Osteocyte (in vitro differentiated cells): Measurements from ENCODE around the gene SMARCC2. TPM values are rescaled to one million over a fixed set of nuclear protein-coding genes. Genes with fewer than 3 reads are reported as not detected.

Experiments used
- DNase-seq: peaks from one replicate; pipeline ENCODE4 v3.0.0; 2021; ENCODE audit warnings: mixed read lengths; ENCODE audit not compliant: unreplicated experiment; ENCODE audit errors: extremely low spot score
- H3K27ac Mint-ChIP-seq: one replicate; pipeline ENCODE4 v1.8.0; 2021; ENCODE audit warnings: mild to moderate bottlenecking, mixed read lengths; ENCODE audit not compliant: unreplicated experiment
- H3K27me3 Mint-ChIP-seq: one replicate; pipeline ENCODE4 v1.8.0; 2021; ENCODE audit warnings: mixed read lengths; ENCODE audit not compliant: unreplicated experiment
- H3K36me3 Mint-ChIP-seq: one replicate; pipeline ENCODE4 v1.8.0; 2021; ENCODE audit warnings: mixed read lengths; ENCODE audit not compliant: unreplicated experiment
- H3K4me1 Mint-ChIP-seq: one replicate; pipeline ENCODE4 v1.8.0; 2021; ENCODE audit warnings: mixed read lengths; ENCODE audit not compliant: unreplicated experiment
- H3K4me3 Mint-ChIP-seq: one replicate; pipeline ENCODE4 v1.8.0; 2021; ENCODE audit warnings: mild to moderate bottlenecking, moderate library complexity, mixed read lengths; ENCODE audit not compliant: unreplicated experiment
- H3K9me3 Mint-ChIP-seq: one replicate; pipeline ENCODE4 v1.8.0; 2021; ENCODE audit warnings: mixed read lengths; ENCODE audit not compliant: unreplicated experiment
- CTCF ChIP-seq: fragments of 200-600 bp; sonication (generic); IDR thresholded peaks from 2 replicates; pipeline ENCODE4 v1.5.0; 2021; ENCODE audit warnings: antibody characterized with exemption, mild to moderate bottlenecking, moderate library complexity
- total RNA-seq: library from RNA; stranded (reverse); gene quantifications from 2 replicates; pipeline ENCODE4 v1.2.1, GENCODE V29; 2021

Gene SMARCC2
- total RNA-seq, 1 donor from 2014 or later = 128 TPM

GRCh38 chr12:56231184-56231582, 41.9 kb upstream of the SMARCC2 start:
- no peak for TF ChIP-seq CTCF
- Mint-ChIP-seq H3K27ac (no peak overlapping the region), H3K9me3 (no peaks in the 10 kb centered on the region)

GRCh38 chr12:56230432-56231183, 41.3 kb upstream of the SMARCC2 start:
- no peak for DNase-seq
- Mint-ChIP-seq H3K4me1 (peaks cover 3% of the 10 kb centered on the region), H3K27ac (no peak overlapping the region), H3K4me3 (no peak overlapping the region), H3K27me3 (no peaks in the 10 kb centered on the region), H3K36me3 (peaks cover 4% of the 10 kb centered on the region), H3K9me3 (no peaks in the 10 kb centered on the region)
- no peak for TF ChIP-seq CTCF

More at GRCh38 chr12:56231184-56231582, 41.9 kb upstream of the SMARCC2 start:
- H3K4me1 Mint-ChIP-seq = peaks cover 2% of the 10 kb centered on the region
- DNase-seq = no peak
- H3K4me3 Mint-ChIP-seq = no peak overlapping the region
- H3K27me3 Mint-ChIP-seq = no peaks in the 10 kb centered on the region
- peaks cover 3% of the 10 kb centered on the region for H3K36me3 Mint-ChIP-seq

- Mint-ChIP-seq H3K36me3 (peaks cover 4% of the 10 kb centered on the region), H3K4me1 (peaks cover 9% of the 10 kb centered on the region), H3K9me3 (no peaks in the 10 kb centered on the region), H3K27ac (no peak within 1 kb of the TSS), H3K27me3 (no peaks in the 10 kb centered on the region), H3K4me3 (no peak within 1 kb of the TSS)
- DNase-seq = no peak
- no peak for TF ChIP-seq CTCF
Measured at GRCh38 chr12:56229916-56230431, 40.7 kb upstream of the SMARCC2 start, which contains the start of gene SLC39A5. SLC39A5 (plus strand) TSS chr12:56230051; CDS start chr12:56231275, 1,224 bp downstream.

- Mint-ChIP-seq H3K36me3 (peaks cover 4% of the 10 kb centered on the region), H3K27ac (no peak overlapping the region), H3K4me3 (no peak overlapping the region), H3K9me3 (no peaks in the 10 kb centered on the region), H3K27me3 (no peaks in the 10 kb centered on the region), H3K4me1 (peaks cover 15% of the 10 kb centered on the region)
- no peak for DNase-seq
- TF ChIP-seq CTCF = no peak
Measured at GRCh38 chr12:56229082-56229481, 39.8 kb upstream of the SMARCC2 start.

- peak overlapping the region; percentile 83 for H3K4me3 Mint-ChIP-seq
- H3K27me3 Mint-ChIP-seq = no peaks in the 10 kb centered on the region
- TF ChIP-seq CTCF = no peak
- H3K4me1 Mint-ChIP-seq = peaks cover 35% of the 10 kb centered on the region
- H3K36me3 Mint-ChIP-seq = peaks cover 4% of the 10 kb centered on the region
- H3K27ac Mint-ChIP-seq = peak overlapping the region; percentile 63
- DNase-seq = no peak
- no peaks in the 10 kb centered on the region for H3K9me3 Mint-ChIP-seq
Measured at GRCh38 chr12:56224954-56225353, 35.7 kb upstream of the SMARCC2 start.
